ENCODE results near the gene PRICKLE4.

The PRICKLE4 gene

GRCh38 chr6:41818271-41819054, 37.9 kb downstream of the PRICKLE4 start:
- Histone ChIP-seq H3K27me3 (ENCODE audit: low read length) (no peaks in the 10 kb centered on the region), H4K20me1 (ENCODE audit: low read depth, low read length) (no peaks in the 10 kb centered on the region), H3K9me3 (ENCODE audit: insufficient read depth, low read length) (no peaks in the 10 kb centered on the region), H3K9me2 (replicated peaks; ENCODE audit: insufficient read depth, low read length) (no peaks in the 10 kb centered on the region), H3K9ac (ENCODE audit: low read length) (no peak overlapping the region), H3K27ac (ENCODE audit: low read depth, low read length) (no peak overlapping the region), H3K79me2 (ENCODE audit: insufficient read depth, low read length) (no peaks in the 10 kb centered on the region), H2AFZ (ENCODE audit: low read depth, low read length, severe bottlenecking) (no peak overlapping the region), H3K36me3 (ENCODE audit: low read length) (no peaks in the 10 kb centered on the region), H3F3A (ENCODE audit: insufficient read depth) (no peaks in the 10 kb centered on the region), H3K4me3 (ENCODE audit: insufficient read depth, low read length, poor library complexity, severe bottlenecking) (no peak overlapping the region), H3K4me2 (ENCODE audit: low read depth, low read length, poor library complexity, severe bottlenecking) (no peak overlapping the region)
- TF ChIP-seq CTCF (IDR thresholded peaks at IDR 0.05; ENCODE audit: insufficient read depth, low read length, poor library complexity, severe bottlenecking) (no peak), EZH2phosphoT487 (conservative IDR thresholded peaks at IDR 0.05; ENCODE audit: low read length) (no peak)

- H3K27me3 ChIP-seq (ENCODE audit: low read length), result no peaks in the 10 kb centered on the region
- no peak overlapping the region for H3K27ac ChIP-seq (ENCODE audit: low read depth, low read length)
- H3K4me2 ChIP-seq (ENCODE audit: low read depth, low read length, poor library complexity, severe bottlenecking), result no peak overlapping the region
- no peaks in the 10 kb centered on the region for H3K79me2 ChIP-seq (ENCODE audit: insufficient read depth, low read length)
- no peaks in the 10 kb centered on the region for H3K9me3 ChIP-seq (ENCODE audit: insufficient read depth, low read length)
- no peak overlapping the region for H3K9ac ChIP-seq (ENCODE audit: low read length)
- no peak overlapping the region for H2AFZ ChIP-seq (ENCODE audit: low read depth, low read length, severe bottlenecking)
- H3F3A ChIP-seq (ENCODE audit: insufficient read depth), result no peaks in the 10 kb centered on the region
- no peak for TF ChIP-seq EZH2phosphoT487 (conservative IDR thresholded peaks at IDR 0.05; ENCODE audit: low read length)
- TF ChIP-seq CTCF (IDR thresholded peaks at IDR 0.05; ENCODE audit: insufficient read depth, low read length, poor library complexity, severe bottlenecking), result no peak
- H3K36me3 ChIP-seq (ENCODE audit: low read length), result no peaks in the 10 kb centered on the region
- H3K9me2 ChIP-seq (replicated peaks; ENCODE audit: insufficient read depth, low read length), result no peaks in the 10 kb centered on the region
- no peaks in the 10 kb centered on the region for H4K20me1 ChIP-seq (ENCODE audit: low read depth, low read length)
- no peak overlapping the region for H3K4me3 ChIP-seq (ENCODE audit: insufficient read depth, low read length, poor library complexity, severe bottlenecking)
Measured at GRCh38 chr6:41821266-41821665, 40.7 kb downstream of the PRICKLE4 start.

GRCh38 chr6:41822021-41822420, 41.4 kb downstream of the PRICKLE4 start:
- no peak overlapping the region for H2AFZ ChIP-seq (ENCODE audit: low read depth, low read length, severe bottlenecking)
- H3K4me2 ChIP-seq (ENCODE audit: low read depth, low read length, poor library complexity, severe bottlenecking), result no peak overlapping the region
- H4K20me1 ChIP-seq (ENCODE audit: low read depth, low read length), result no peaks in the 10 kb centered on the region
- TF ChIP-seq EZH2phosphoT487 (conservative IDR thresholded peaks at IDR 0.05; ENCODE audit: low read length) (no peak), CTCF (IDR thresholded peaks at IDR 0.05; ENCODE audit: insufficient read depth, low read length, poor library complexity, severe bottlenecking) (no peak)
- no peaks in the 10 kb centered on the region for H3K9me2 ChIP-seq (replicated peaks; ENCODE audit: insufficient read depth, low read length)
- H3K27me3 ChIP-seq (ENCODE audit: low read length), result no peaks in the 10 kb centered on the region
- no peaks in the 10 kb centered on the region for H3K36me3 ChIP-seq (ENCODE audit: low read length)
- no peaks in the 10 kb centered on the region for H3F3A ChIP-seq (ENCODE audit: insufficient read depth)
- H3K4me3 ChIP-seq (ENCODE audit: insufficient read depth, low read length, poor library complexity, severe bottlenecking), result no peak overlapping the region
- no peak overlapping the region for H3K27ac ChIP-seq (ENCODE audit: low read depth, low read length)
- no peaks in the 10 kb centered on the region for H3K9me3 ChIP-seq (ENCODE audit: insufficient read depth, low read length)
- no peak overlapping the region for H3K9ac ChIP-seq (ENCODE audit: low read length)
- no peaks in the 10 kb centered on the region for H3K79me2 ChIP-seq (ENCODE audit: insufficient read depth, low read length)
